GM21423 (cell line): Measurements from ENCODE around the gene IARS1.

ENCODE experiments used
- ATAC-seq: cut with Tn5 transposase; IDR thresholded peaks from one replicate; pipeline ENCODE4 v1.9.1; 2021; ENCODE audit warnings: mild to moderate bottlenecking, moderate library complexity; ENCODE audit not compliant: unreplicated experiment

IARS1 gene

GRCh38 chr9:92247296-92247695 is 46.2 kb downstream of the IARS1 start:
- no peak for ATAC-seq

- no peak for ATAC-seq
These were observed 48.3 kb downstream of the IARS1 start for GRCh38 chr9:92245005-92245797.
